ENCODE results near the gene CYP2A6.
"Not testable (repeated sequence)": the region's sequence is repeated elsewhere in the genome, so short reads cannot be mapped to it uniquely, and the experiment has no call there.

CYP2A6 gene

GRCh38 chr19:40879349-40879748 is 29.1 kb upstream of the CYP2A6 start:
- H3K4me1 Mint-ChIP-seq; H3K36me3 Mint-ChIP-seq (ENCODE audit: low read depth); H3K27ac Mint-ChIP-seq; H3K4me3 Mint-ChIP-seq; H3K9me3 Mint-ChIP-seq: not testable (repeated sequence)
- H3K27me3 Mint-ChIP-seq (ENCODE audit: low read depth), result peaks cover 74% of the 10 kb centered on the region

DNA sequence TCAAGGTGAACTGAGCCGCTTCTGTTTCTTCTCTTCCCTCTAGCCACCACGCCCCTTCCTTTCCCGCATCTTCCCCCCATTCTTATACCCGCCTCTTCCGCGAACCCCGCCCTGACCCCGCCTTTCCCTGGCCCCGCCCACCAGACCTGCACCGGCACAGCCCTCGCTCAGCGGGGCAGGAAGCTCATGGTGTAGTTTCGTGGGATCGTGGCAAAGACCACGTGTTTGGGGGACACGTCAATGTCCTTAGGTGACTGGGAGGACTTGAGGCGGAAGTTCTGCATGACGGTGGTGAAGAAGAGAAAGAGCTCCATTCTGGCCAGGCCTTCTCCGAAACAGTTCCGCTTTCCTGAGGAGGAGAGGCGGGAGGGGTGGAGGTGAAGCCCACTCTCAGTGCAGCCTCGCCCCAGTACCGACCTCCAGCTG is 25.3 kb upstream of the CYP2A6 start:
- H3K4me1 Mint-ChIP-seq; H3K4me3 Mint-ChIP-seq; H3K36me3 Mint-ChIP-seq (ENCODE audit: low read depth); H3K27ac Mint-ChIP-seq; H3K9me3 Mint-ChIP-seq: not testable (repeated sequence)
- peaks cover 59% of the 10 kb centered on the region for H3K27me3 Mint-ChIP-seq (ENCODE audit: low read depth)

GRCh38 chr19:40874874-40875273 is 24.6 kb upstream of the CYP2A6 start:
- not testable (repeated sequence) for H3K27ac Mint-ChIP-seq; H3K4me1 Mint-ChIP-seq; H3K9me3 Mint-ChIP-seq; H3K4me3 Mint-ChIP-seq; H3K36me3 Mint-ChIP-seq (ENCODE audit: low read depth)
- H3K27me3 Mint-ChIP-seq (ENCODE audit: low read depth), result peaks cover 54% of the 10 kb centered on the region

DNA sequence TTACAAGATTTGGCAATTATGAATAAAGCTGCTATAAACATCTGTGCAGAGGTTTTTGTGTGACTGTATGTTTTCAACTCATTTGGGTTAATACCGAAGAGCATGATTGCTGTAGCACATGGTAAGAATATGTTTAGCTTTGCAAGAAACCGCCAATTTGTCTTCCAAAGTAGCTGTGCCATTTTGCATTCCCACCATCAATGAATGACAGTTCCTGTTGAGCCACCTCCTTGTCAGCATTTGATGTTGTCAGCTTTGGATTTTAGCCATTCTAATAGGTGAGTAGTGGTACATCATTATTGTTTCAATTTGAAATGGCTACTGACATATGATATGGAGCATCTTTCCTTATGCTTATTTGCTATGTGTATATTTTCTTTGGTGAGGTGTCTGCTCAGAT is 23.6 kb upstream of the CYP2A6 start:
- H3K9me3 Mint-ChIP-seq; H3K4me3 Mint-ChIP-seq; H3K36me3 Mint-ChIP-seq (ENCODE audit: low read depth); H3K27ac Mint-ChIP-seq; H3K4me1 Mint-ChIP-seq: not testable (repeated sequence)
- H3K27me3 Mint-ChIP-seq (ENCODE audit: low read depth), result peaks cover 44% of the 10 kb centered on the region

DNA sequence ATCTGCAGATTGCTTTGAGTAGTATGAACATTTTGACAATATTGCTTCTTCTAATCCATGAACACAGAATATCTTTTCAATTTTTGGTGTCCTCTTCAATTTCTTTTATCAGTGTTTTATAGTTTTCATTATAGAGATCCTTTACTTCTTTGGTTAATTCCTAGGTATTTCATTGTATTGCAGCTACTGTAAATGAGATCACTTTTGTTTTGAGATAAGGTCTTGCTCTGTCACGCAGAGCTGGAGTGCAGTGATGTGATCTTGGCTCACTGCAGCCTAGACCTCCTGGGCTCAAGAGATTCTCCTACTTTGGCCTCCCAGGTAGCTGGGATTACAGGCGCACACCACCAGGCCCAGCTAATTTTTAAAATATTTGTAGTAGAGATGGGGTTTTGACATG is 22.0 kb upstream of the CYP2A6 start:
- TF ChIP-seq, protein P1, sequence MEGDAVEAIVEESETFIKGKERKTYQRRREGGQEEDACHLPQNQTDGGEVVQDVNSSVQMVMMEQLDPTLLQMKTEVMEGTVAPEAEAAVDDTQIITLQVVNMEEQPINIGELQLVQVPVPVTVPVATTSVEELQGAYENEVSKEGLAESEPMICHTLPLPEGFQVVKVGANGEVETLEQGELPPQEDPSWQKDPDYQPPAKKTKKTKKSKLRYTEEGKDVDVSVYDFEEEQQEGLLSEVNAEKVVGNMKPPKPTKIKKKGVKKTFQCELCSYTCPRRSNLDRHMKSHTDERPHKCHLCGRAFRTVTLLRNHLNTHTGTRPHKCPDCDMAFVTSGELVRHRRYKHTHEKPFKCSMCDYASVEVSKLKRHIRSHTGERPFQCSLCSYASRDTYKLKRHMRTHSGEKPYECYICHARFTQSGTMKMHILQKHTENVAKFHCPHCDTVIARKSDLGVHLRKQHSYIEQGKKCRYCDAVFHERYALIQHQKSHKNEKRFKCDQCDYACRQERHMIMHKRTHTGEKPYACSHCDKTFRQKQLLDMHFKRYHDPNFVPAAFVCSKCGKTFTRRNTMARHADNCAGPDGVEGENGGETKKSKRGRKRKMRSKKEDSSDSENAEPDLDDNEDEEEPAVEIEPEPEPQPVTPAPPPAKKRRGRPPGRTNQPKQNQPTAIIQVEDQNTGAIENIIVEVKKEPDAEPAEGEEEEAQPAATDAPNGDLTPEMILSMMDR (IDR thresholded peaks at IDR 0.05; ENCODE audit: unreplicated experiment in 3 of 3), result no peak
- Mint-ChIP-seq H3K4me1 (no peaks in the 10 kb centered on the region), H3K9me3 (peaks cover 8% of the 10 kb centered on the region), H3K27ac (no peak overlapping the region), H3K36me3 (ENCODE audit: low read depth) (no peaks in the 10 kb centered on the region), H3K27me3 (ENCODE audit: low read depth) (peaks cover 36% of the 10 kb centered on the region), H3K4me3 (no peak overlapping the region)

- Mint-ChIP-seq H3K27me3 (ENCODE audit: low read depth) (peaks cover 12% of the 10 kb centered on the region), H3K4me3 (no peak overlapping the region), H3K4me1 (peaks cover 5% of the 10 kb centered on the region), H3K36me3 (ENCODE audit: low read depth) (no peaks in the 10 kb centered on the region), H3K9me3 (peaks cover 4% of the 10 kb centered on the region), H3K27ac (no peak overlapping the region)
- TF ChIP-seq, protein P1 (IDR thresholded peaks at IDR 0.05; ENCODE audit: unreplicated experiment in 3 of 3), result no peak
These were observed 17.5 kb upstream of the CYP2A6 start for GRCh38 chr19:40867701-40868100.

GRCh38 chr19:40864739-40865496 is 14.7 kb upstream of the CYP2A6 start:
- H3K9me3 Mint-ChIP-seq; H3K36me3 Mint-ChIP-seq (ENCODE audit: low read depth); H3K4me1 Mint-ChIP-seq; H3K4me3 Mint-ChIP-seq; H3K27me3 Mint-ChIP-seq (ENCODE audit: low read depth): not testable (repeated sequence)
- H3K27ac Mint-ChIP-seq, result peak overlapping the region; percentile 80 to 94 (median 85)

GRCh38 chr19:40862785-40863184 is 12.5 kb upstream of the CYP2A6 start:
- peaks cover 5% of the 10 kb centered on the region for H3K4me1 Mint-ChIP-seq
- H3K27me3 Mint-ChIP-seq (ENCODE audit: low read depth), result peaks cover 6% of the 10 kb centered on the region
- H3K27ac Mint-ChIP-seq, result no peak overlapping the region
- H3K4me3 Mint-ChIP-seq, result no peak overlapping the region
- H3K36me3 Mint-ChIP-seq (ENCODE audit: low read depth), result no peaks in the 10 kb centered on the region
- no peaks in the 10 kb centered on the region for H3K9me3 Mint-ChIP-seq
- TF ChIP-seq, protein P1 (IDR thresholded peaks at IDR 0.05; ENCODE audit: unreplicated experiment in 3 of 3), result no peak

Measured in nephron (organoid).